BJ (cell line): ENCODE measurements around the gene SUMO2. TPM values are rescaled to one million over a fixed set of nuclear protein-coding genes. Genes with fewer than 3 reads are reported as not detected.

Experiments used
- CTCF ChIA-PET: fragments of 350-600 bp; formaldehyde crosslinking; extraction: SDS; loops from one replicate; lab custom pipeline; 2021; ENCODE audit warnings: antibody characterized with exemption, inconsistent platforms; lab: Yijun Ruan, JAX
- POLR2A ChIA-PET: fragments of 300-600 bp; sonication (Branson Sonifier 250); formaldehyde crosslinking; extraction: SDS; loops from one replicate; lab custom pipeline; 2021; ENCODE audit warnings: antibody characterized with exemption; lab: Charles Lee
- DNase-seq: peaks from one replicate; pipeline ENCODE4 v3.0.0-alpha.2; 2011; ENCODE audit warnings: low read depth
- H3K27me3 ChIP-seq: 2 replicates; pipeline ENCODE4 v1.6.0; 2011; ENCODE audit warnings: low read length; ENCODE audit not compliant: control insufficient read depth, insufficient read depth
- H3K36me3 ChIP-seq: 2 replicates; pipeline ENCODE4 v1.5.1; 2011; ENCODE audit warnings: low read length; ENCODE audit not compliant: control insufficient read depth, insufficient read depth
- H3K4me3 ChIP-seq: 2 replicates; pipeline ENCODE4 v1.5.1; 2011; ENCODE audit warnings: low read depth, mild to moderate bottlenecking, control low read depth, low read length
- CTCF ChIP-seq: IDR thresholded peaks from 2 replicates; pipeline ENCODE4 v1.5.1; 2011; ENCODE audit warnings: low read depth, mild to moderate bottlenecking, control low read depth, inconsistent platforms, low read length, moderate library complexity; ENCODE audit not compliant: insufficient read depth
- polyA plus RNA-seq: library from polyadenylated mRNA; depleted of rRNA; stranded (reverse); fragments of >200 nt; gene quantifications from 2 replicates; pipeline ENCODE4 v1.2.3, GENCODE V29; 2011

SUMO2 gene
- polyA plus RNA-seq, 1 experiment: 131 TPM

- DNase-seq: no peak
Observed at GRCh38 chr17:75151930-75152329, 30.8 kb downstream of the SUMO2 start.

GRCh38 chr17:75147878-75148546 is 34.7 kb downstream of the SUMO2 start:
- no peak for DNase-seq
- no peak overlapping the region for H3K4me3 ChIP-seq
- ChIA-PET CTCF (interaction anchor here (1.0 to 1.7 kb wide), 3 partner anchors 11 to 34 kb away, joined by 3 to 6 read pairs (median 4); no protein-coding TSS in a partner anchor), POLR2A (no interaction called here)
- TF ChIP-seq CTCF: no peak
- H3K27me3 ChIP-seq: no peaks in the 10 kb centered on the region
- H3K36me3 ChIP-seq: peaks cover 5% of the 10 kb centered on the region

More at GRCh38 chr17:75151930-75152329, 30.8 kb downstream of the SUMO2 start:
- H3K4me3 ChIP-seq: no peak overlapping the region
- TF ChIP-seq CTCF: no peak
- POLR2A ChIA-PET: interaction anchor here (0.6 kb wide), 1 partner anchor 21 kb away, joined by 3 read pairs; no protein-coding TSS in a partner anchor
- CTCF ChIA-PET: interaction anchor here (0.6 to 2.8 kb wide), 2 partner anchors 20 to 38 kb away, joined by 3 to 10 read pairs; no protein-coding TSS in a partner anchor
- peaks cover 2% of the 10 kb centered on the region for H3K36me3 ChIP-seq
- H3K27me3 ChIP-seq: no peaks in the 10 kb centered on the region

- Histone ChIP-seq H3K36me3 (peaks cover 7% of the 10 kb centered on the region), H3K4me3 (no peak overlapping the region), H3K27me3 (no peaks in the 10 kb centered on the region)
- POLR2A ChIA-PET: no interaction called here
- no peak for DNase-seq
- TF ChIP-seq CTCF: no peak
- CTCF ChIA-PET: interaction anchor here (1.5 to 2.4 kb wide), 2 partner anchors 9 to 33 kb away, joined by 4 to 10 read pairs; no protein-coding TSS in a partner anchor
Observed at GRCh38 chr17:75146592-75146991, 36.2 kb downstream of the SUMO2 start.

GRCh38 chr17:75144816-75145512 is 37.8 kb downstream of the SUMO2 start:
- Histone ChIP-seq H3K36me3 (peaks cover 7% of the 10 kb centered on the region), H3K4me3 (no peak overlapping the region), H3K27me3 (no peaks in the 10 kb centered on the region)
- no peak for DNase-seq
- no peak for TF ChIP-seq CTCF
- ChIA-PET CTCF (interaction anchor here (0.6 to 2.4 kb wide), 7 partner anchors 8 to 184 kb away, joined by 3 to 10 read pairs (median 4); partner anchors contain the start of gene NT5C), POLR2A (interaction anchor here (0.7 kb wide), 1 partner anchor 55 kb away, joined by 3 read pairs; no protein-coding TSS in a partner anchor)
